DOHH2 (cell line): ENCODE data around the gene EML6.

Experiments
- EZH2phosphoT487 ChIP-seq: fragments of 200-600 bp; sonication (generic); IDR thresholded peaks from 2 replicates; pipeline ENCODE4 v1.6.1; 2017; ENCODE audit warnings: borderline replicate concordance, mild to moderate bottlenecking, antibody characterized with exemption, low read length, moderate library complexity, mixed read lengths
- TF ChIP-seq, protein P1 (sequence below): fragments of 200-600 bp; sonication (generic); IDR thresholded peaks from one replicate; pipeline ENCODE4 v1.5.1; 2014; ENCODE audit warnings: antibody characterized with exemption, mild to moderate bottlenecking, low read depth, low read length; ENCODE audit not compliant: poor library complexity, severe bottlenecking

DNA sequence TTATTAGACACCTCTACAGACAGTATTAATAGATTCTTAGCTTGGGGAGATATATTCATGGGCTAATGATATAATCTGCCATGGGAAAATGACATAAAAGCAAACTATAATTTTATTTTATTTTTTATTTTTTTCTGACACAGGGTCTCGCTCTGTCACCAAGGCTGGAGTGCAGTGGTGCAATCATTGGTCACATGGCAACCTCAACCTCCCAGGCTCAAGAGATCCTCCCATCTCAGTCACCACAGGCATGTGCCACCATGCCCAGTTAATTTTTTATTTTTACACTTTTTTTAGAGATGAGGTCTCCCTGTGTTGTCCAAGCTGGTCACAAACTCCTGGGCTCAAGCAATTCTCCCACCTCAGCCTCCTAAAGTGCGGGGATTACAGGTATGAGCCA is 287.5 kb downstream of the EML6 start:
- TF ChIP-seq, protein P1, sequence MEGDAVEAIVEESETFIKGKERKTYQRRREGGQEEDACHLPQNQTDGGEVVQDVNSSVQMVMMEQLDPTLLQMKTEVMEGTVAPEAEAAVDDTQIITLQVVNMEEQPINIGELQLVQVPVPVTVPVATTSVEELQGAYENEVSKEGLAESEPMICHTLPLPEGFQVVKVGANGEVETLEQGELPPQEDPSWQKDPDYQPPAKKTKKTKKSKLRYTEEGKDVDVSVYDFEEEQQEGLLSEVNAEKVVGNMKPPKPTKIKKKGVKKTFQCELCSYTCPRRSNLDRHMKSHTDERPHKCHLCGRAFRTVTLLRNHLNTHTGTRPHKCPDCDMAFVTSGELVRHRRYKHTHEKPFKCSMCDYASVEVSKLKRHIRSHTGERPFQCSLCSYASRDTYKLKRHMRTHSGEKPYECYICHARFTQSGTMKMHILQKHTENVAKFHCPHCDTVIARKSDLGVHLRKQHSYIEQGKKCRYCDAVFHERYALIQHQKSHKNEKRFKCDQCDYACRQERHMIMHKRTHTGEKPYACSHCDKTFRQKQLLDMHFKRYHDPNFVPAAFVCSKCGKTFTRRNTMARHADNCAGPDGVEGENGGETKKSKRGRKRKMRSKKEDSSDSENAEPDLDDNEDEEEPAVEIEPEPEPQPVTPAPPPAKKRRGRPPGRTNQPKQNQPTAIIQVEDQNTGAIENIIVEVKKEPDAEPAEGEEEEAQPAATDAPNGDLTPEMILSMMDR: no peak
- TF ChIP-seq EZH2phosphoT487: no peak
